GM23338 (cell line): ENCODE results near the gene GPR152.

Experiments
- CREB1 ChIP-seq: fragments of 250-450 bp; sonication (Bioruptor Pico); IDR thresholded peaks from 2 replicates; pipeline ENCODE4 v1.5.0; 2020; ENCODE audit warnings: low read depth, mild to moderate bottlenecking, moderate library complexity
- CTCF ChIP-seq, 2 experiments: fragments of 200-600 bp in 1 of 2; sonication (generic) in 1 of 2; conservative IDR thresholded peaks; 2 replicates each; pipeline versions ENCODE4 v1.5.1 to v1.6.1; 2016 to 2017; ENCODE audit warnings: antibody characterized with exemption in 2 of 2, low read depth in 2 of 2, mild to moderate bottlenecking in 2 of 2, moderate library complexity in 1 of 2
- EZH2 ChIP-seq: fragments of 200-600 bp; sonication (generic); IDR thresholded peaks from one replicate; pipeline ENCODE4 v1.8.0; 2017; ENCODE audit warnings: antibody characterized with exemption, mild to moderate bottlenecking, low read depth; ENCODE audit not compliant: unreplicated experiment
- EZH2phosphoT487 ChIP-seq: fragments of 200-600 bp; sonication (generic); IDR thresholded peaks from one replicate; pipeline ENCODE4 v1.8.1; 2018; ENCODE audit warnings: antibody characterized with exemption; ENCODE audit not compliant: unreplicated experiment
- JUNB ChIP-seq: IDR thresholded peaks from one replicate; pipeline ENCODE4 v1.6.1; 2016; ENCODE audit warnings: antibody characterized with exemption; ENCODE audit not compliant: unreplicated experiment
- NANOG ChIP-seq: IDR thresholded peaks from 2 replicates; pipeline ENCODE4 v1.6.1; 2016; ENCODE audit warnings: antibody characterized with exemption, borderline replicate concordance
- POLR2AphosphoS5 ChIP-seq: IDR thresholded peaks from 2 replicates; pipeline ENCODE4 v1.6.1; 2016; ENCODE audit warnings: antibody characterized with exemption, low read depth
- REST ChIP-seq: IDR thresholded peaks from one replicate; pipeline ENCODE4 v1.6.1; 2018; ENCODE audit warnings: antibody characterized with exemption; ENCODE audit not compliant: unreplicated experiment
- ZNF331 ChIP-seq: fragments of 250-450 bp; sonication (Bioruptor Pico); IDR thresholded peaks from 2 replicates; pipeline ENCODE4 v1.5.0; 2020; ENCODE audit warnings: low read depth, mild to moderate bottlenecking, moderate library complexity
- TF ChIP-seq, protein P1 (sequence below): IDR thresholded peaks from 2 replicates; pipeline ENCODE4 v1.6.1; 2016; ENCODE audit warnings: antibody characterized with exemption
- TF ChIP-seq, protein P2 (sequence below): fragments of 250-450 bp; sonication (Bioruptor Pico); IDR thresholded peaks from 2 replicates; pipeline ENCODE4 v1.5.0; 2020; ENCODE audit warnings: mild to moderate bottlenecking, moderate library complexity

GRCh38 chr11:67439321-67440228 is 13.0 kb downstream of the GPR152 start:
- TF ChIP-seq CTCF (conservative IDR thresholded peaks at IDR 0.05; ENCODE audit: low read depth in 2 of 2) (peak; percentile 43 to 64), CREB1 (no peak), REST (no peak), POLR2AphosphoS5 (peak; percentile 34; the same call in 1 of the 2 replicates), EZH2 (no peak), ZNF331 (CRISPR knock-in tag) (no peak), EZH2phosphoT487 (no peak), JUNB (no peak), NANOG (no peak)
- TF ChIP-seq, protein P1, sequence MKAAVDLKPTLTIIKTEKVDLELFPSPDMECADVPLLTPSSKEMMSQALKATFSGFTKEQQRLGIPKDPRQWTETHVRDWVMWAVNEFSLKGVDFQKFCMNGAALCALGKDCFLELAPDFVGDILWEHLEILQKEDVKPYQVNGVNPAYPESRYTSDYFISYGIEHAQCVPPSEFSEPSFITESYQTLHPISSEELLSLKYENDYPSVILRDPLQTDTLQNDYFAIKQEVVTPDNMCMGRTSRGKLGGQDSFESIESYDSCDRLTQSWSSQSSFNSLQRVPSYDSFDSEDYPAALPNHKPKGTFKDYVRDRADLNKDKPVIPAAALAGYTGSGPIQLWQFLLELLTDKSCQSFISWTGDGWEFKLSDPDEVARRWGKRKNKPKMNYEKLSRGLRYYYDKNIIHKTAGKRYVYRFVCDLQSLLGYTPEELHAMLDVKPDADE: no peak
- TF ChIP-seq, protein P2, sequence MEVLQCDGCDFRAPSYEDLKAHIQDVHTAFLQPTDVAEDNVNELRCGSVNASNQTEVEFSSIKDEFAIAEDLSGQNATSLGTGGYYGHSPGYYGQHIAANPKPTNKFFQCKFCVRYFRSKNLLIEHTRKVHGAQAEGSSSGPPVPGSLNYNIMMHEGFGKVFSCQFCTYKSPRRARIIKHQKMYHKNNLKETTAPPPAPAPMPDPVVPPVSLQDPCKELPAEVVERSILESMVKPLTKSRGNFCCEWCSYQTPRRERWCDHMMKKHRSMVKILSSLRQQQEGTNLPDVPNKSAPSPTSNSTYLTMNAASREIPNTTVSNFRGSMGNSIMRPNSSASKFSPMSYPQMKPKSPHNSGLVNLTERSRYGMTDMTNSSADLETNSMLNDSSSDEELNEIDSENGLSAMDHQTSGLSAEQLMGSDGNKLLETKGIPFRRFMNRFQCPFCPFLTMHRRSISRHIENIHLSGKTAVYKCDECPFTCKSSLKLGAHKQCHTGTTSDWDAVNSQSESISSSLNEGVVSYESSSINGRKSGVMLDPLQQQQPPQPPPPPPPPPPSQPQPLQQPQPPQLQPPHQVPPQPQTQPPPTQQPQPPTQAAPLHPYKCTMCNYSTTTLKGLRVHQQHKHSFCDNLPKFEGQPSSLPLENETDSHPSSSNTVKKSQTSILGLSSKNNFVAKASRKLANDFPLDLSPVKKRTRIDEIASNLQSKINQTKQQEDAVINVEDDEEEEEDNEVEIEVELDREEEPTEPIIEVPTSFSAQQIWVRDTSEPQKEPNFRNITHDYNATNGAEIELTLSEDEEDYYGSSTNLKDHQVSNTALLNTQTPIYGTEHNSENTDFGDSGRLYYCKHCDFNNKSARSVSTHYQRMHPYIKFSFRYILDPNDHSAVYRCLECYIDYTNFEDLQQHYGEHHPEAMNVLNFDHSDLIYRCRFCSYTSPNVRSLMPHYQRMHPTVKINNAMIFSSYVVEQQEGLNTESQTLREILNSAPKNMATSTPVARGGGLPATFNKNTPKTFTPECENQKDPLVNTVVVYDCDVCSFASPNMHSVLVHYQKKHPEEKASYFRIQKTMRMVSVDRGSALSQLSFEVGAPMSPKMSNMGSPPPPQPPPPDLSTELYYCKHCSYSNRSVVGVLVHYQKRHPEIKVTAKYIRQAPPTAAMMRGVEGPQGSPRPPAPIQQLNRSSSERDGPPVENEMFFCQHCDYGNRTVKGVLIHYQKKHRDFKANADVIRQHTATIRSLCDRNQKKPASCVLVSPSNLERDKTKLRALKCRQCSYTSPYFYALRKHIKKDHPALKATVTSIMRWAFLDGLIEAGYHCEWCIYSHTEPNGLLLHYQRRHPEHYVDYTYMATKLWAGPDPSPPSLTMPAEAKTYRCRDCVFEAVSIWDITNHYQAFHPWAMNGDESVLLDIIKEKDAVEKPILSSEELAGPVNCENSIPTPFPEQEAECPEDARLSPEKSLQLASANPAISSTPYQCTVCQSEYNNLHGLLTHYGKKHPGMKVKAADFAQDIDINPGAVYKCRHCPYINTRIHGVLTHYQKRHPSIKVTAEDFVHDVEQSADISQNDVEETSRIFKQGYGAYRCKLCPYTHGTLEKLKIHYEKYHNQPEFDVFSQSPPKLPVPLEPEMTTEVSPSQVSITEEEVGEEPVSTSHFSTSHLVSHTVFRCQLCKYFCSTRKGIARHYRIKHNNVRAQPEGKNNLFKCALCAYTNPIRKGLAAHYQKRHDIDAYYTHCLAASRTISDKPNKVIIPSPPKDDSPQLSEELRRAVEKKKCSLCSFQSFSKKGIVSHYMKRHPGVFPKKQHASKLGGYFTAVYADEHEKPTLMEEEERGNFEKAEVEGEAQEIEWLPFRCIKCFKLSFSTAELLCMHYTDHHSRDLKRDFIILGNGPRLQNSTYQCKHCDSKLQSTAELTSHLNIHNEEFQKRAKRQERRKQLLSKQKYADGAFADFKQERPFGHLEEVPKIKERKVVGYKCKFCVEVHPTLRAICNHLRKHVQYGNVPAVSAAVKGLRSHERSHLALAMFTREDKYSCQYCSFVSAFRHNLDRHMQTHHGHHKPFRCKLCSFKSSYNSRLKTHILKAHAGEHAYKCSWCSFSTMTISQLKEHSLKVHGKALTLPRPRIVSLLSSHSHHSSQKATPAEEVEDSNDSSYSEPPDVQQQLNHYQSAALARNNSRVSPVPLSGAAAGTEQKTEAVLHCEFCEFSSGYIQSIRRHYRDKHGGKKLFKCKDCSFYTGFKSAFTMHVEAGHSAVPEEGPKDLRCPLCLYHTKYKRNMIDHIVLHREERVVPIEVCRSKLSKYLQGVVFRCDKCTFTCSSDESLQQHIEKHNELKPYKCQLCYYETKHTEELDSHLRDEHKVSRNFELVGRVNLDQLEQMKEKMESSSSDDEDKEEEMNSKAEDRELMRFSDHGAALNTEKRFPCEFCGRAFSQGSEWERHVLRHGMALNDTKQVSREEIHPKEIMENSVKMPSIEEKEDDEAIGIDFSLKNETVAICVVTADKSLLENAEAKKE: no peak
